ENCODE results near the gene KLF15.

DNA sequence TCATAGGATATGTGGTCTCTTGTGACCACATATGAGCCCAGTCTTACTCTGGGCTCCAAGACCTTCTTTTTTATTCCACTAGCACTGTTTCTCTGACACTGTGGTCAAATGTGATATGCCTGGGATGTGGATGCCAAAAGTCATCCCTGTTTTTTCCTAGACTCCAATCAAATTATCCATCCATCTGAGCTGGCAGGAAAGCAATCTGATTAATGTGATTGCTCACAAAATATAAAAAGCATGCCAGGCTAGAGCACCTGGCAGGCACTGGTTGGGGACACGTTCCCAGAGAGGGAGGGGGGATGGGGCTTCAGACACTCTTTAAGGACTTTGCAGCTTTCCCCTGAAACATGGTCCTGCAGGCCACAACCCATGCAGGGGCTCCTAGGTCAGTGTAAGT is 34.4 kb upstream of the KLF15 start:
- no peak for TF ChIP-seq POLR2A (IDR thresholded peaks at IDR 0.05; ENCODE audit: low read depth, low read length)
- no peak for TF ChIP-seq POLR2AphosphoS5 (IDR thresholded peaks at IDR 0.05; ENCODE audit: low read depth, low read length)
- no peak for TF ChIP-seq TAF1 (IDR thresholded peaks at IDR 0.05; ENCODE audit: low read depth, low read length)
- no peak for TF ChIP-seq POU2F2 (IDR thresholded peaks at IDR 0.05; ENCODE audit: low read depth, low read length)
- TF ChIP-seq SPI1 (IDR thresholded peaks at IDR 0.05; ENCODE audit: low read depth, low read length), result no peak
